ENCODE measurements around the gene CTDSP2.

The CTDSP2 gene

DNA sequence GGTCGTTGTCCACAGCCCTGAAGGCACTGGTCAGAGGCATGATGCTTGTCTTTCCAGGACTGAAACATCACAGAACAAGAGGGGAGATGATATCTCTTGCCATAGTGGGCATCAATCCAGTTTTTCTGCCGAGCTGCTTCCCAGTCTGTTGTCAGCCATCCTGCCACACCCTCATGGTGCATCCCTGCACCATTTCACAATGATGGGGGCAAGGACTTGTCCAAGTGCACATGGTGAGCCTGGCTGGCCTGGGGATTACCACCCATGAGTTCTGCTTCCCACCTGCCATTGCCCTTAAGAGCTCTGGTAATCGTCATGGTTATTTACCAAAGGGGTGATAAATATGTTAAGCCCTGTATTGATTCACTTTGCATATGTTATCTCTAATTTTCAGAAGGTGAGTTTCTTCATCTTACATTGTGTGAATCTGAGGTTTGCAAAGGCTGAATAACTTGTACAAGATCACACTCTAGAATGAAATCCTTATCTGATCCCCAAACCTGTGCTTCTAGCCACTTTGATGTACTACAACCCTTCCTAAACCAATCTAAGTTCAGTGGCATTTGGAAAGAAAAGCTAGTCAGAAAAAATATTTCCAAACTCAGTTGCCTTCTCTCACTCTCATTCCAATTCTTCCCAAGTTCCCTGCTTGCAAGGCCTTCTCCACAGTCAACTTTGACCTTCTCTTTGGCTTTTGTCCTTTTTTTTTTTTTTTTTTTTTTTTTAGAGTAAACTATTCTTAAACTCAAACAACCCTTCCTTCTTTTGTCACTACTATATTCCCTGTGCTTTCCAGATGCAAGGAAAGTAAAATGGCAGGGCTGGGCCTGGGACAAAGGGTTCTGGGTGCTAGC is 30.3 kb downstream of the CTDSP2 start:
- Histone ChIP-seq H3K4me1 (ENCODE audit: control insufficient read depth in 1 of 2, insufficient read depth in 1 of 2, low read depth in 1 of 2, low read length in 1 of 2) (peaks cover 11 to 15% of the 10 kb centered on the region in 2 experiments), H3K27ac (peak overlapping the region; percentile 39)

DNA sequence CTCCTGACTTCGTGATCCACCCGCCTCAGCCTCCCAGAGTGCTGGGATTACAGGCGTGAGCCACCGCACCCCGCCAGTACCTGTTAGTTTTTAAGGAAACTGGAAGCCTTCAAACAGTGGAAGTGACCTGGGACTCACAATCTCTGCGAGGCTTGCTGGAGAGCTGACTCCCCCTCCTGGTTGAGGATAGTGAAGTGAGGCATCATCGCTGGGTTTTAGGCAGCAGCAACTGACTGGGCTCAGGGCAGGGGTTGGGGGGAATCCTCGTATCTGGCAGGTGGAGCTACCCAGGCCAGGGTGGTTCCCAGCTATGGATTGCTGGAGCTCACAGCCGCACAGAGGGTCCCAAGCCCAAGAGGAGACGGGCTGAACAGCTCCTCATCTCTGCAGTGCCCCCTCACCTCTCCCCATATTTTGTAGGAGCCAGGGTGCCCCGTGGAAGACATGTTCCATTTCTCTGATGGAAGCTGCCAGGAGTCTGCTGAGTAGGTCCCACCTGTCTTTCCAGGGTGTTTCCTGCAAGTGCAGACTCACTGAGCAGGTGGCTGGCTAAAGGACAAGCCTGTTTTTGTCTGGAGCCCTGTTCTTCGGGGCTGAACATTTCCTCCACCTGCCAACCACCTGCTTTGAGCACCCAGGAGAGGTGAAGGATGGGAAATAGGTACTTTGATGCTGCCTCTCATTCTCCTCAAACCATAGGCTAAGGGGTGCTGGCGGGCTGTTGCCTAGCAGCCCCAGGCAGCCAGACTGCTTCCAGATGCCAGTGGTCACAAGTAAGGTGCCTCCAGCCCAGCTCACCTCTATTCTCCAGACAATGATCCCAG is 31.1 kb downstream of the CTDSP2 start:
- H3K4me3 ChIP-seq (ENCODE audit: low read depth in 1 of 2, low read length in 1 of 2), result no peak overlapping the region
- peaks cover 11 to 15% of the 10 kb centered on the region in 2 experiments for H3K4me1 ChIP-seq (ENCODE audit: control insufficient read depth in 1 of 2, insufficient read depth in 1 of 2, low read depth in 1 of 2, low read length in 1 of 2)
- H3K9me3 ChIP-seq, result no peaks in the 10 kb centered on the region
- peaks cover 39% of the 10 kb centered on the region for H3K36me3 ChIP-seq
- TF ChIP-seq, protein P1, sequence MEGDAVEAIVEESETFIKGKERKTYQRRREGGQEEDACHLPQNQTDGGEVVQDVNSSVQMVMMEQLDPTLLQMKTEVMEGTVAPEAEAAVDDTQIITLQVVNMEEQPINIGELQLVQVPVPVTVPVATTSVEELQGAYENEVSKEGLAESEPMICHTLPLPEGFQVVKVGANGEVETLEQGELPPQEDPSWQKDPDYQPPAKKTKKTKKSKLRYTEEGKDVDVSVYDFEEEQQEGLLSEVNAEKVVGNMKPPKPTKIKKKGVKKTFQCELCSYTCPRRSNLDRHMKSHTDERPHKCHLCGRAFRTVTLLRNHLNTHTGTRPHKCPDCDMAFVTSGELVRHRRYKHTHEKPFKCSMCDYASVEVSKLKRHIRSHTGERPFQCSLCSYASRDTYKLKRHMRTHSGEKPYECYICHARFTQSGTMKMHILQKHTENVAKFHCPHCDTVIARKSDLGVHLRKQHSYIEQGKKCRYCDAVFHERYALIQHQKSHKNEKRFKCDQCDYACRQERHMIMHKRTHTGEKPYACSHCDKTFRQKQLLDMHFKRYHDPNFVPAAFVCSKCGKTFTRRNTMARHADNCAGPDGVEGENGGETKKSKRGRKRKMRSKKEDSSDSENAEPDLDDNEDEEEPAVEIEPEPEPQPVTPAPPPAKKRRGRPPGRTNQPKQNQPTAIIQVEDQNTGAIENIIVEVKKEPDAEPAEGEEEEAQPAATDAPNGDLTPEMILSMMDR (IDR thresholded peaks at IDR 0.05), result no peak
- no peak overlapping the region for H3K27ac ChIP-seq
- H3K27me3 ChIP-seq, result no peaks in the 10 kb centered on the region

More for the DNA sequence above, 30.3 kb downstream of the CTDSP2 start:
- Histone ChIP-seq H3K4me3 (ENCODE audit: low read depth in 1 of 2, low read length in 1 of 2) (no peak overlapping the region), H3K27me3 (no peaks in the 10 kb centered on the region), H3K36me3 (peaks cover 40% of the 10 kb centered on the region), H3K9me3 (no peaks in the 10 kb centered on the region)
- TF ChIP-seq, protein P1 (IDR thresholded peaks at IDR 0.05), result no peak

- H3K36me3 ChIP-seq, result peaks cover 38% of the 10 kb centered on the region
- H3K9me3 ChIP-seq, result no peaks in the 10 kb centered on the region
- peaks cover 11 to 12% of the 10 kb centered on the region in 2 experiments for H3K4me1 ChIP-seq (ENCODE audit: control insufficient read depth in 1 of 2, insufficient read depth in 1 of 2, low read depth in 1 of 2, low read length in 1 of 2)
- TF ChIP-seq, protein P1 (IDR thresholded peaks at IDR 0.05), result no peak
- H3K27ac ChIP-seq, result no peak overlapping the region
- H3K4me3 ChIP-seq (ENCODE audit: low read depth in 1 of 2, low read length in 1 of 2), result no peak overlapping the region
- no peaks in the 10 kb centered on the region for H3K27me3 ChIP-seq
Observed at GRCh38 chr12:57813971-57814772, 32.4 kb downstream of the CTDSP2 start.

DNA sequence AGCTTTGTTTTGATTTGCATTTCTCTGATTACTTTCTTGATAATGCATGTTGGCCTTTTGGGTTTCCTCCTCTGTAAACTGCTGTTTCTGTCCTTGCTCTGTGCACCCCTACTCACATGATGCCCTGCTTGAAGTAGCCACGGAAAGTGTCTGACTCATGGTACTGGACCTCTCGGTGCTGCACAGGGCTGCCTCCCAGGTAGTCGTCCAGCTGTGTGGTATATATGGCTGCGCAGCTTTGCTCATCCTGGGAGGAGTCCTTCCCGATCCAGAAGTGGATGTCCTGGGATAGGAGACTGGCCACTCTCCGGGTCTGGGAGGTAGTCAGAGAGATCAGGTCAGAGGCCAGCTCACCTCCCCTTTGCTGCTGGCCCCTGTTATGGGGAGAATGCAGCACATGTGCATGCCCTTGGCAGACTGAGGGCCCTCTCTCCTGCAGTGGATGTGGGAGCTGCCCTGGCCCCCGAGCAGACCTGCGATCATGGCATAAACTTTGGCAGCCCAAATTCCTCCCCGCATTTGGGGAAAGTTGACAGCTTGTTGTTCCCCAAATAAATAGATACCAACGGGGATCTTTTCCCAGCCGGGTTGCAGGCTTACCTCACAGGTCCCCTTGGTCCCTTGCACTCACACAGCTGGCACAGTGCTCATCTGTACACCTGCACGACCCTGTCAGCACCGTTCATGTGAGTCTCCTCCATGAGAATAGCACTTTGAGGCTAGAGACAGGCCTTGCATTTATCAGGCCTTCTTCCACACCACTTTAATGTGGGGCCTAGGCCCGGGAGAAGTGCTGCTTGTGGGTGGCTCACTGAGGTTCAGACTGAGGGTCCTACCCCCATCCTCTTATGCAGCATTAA is 33.2 kb downstream of the CTDSP2 start:
- Histone ChIP-seq H3K4me1 (ENCODE audit: control insufficient read depth in 1 of 2, insufficient read depth in 1 of 2, low read depth in 1 of 2, low read length in 1 of 2) (peaks cover 11 to 12% of the 10 kb centered on the region in 2 experiments), H3K9me3 (no peaks in the 10 kb centered on the region), H3K4me3 (ENCODE audit: low read depth in 1 of 2, low read length in 1 of 2) (no peak overlapping the region), H3K27ac (no peak overlapping the region), H3K36me3 (peaks cover 35% of the 10 kb centered on the region), H3K27me3 (no peaks in the 10 kb centered on the region)
- TF ChIP-seq, protein P1 (IDR thresholded peaks at IDR 0.05), result no peak

All from neutrophil (primary cell).